ENCODE data around the gene SPEN. TPM values are rescaled to one million over a fixed set of nuclear protein-coding genes. Genes with fewer than 3 reads are reported as not detected.
A peak's percentile ranks its signal among the peaks of the same experiment; 100 is the strongest.

SPEN gene
- total and polyA plus RNA-seq, 2 of the 13 experiments (the other 11 are each of a cell fraction or from before 2014, with no cell fraction given) = 4.8 to 14.0 TPM

- 90% methylated on average over 12 of the region's 12 CpGs for WGBS (ENCODE audit: low lambda C conversion rate)
Observed at GRCh38 chr1:15876357-15877055, 29.0 kb downstream of the SPEN start.

More at GRCh38 chr1:15876357-15877055, 29.0 kb downstream of the SPEN start:
- Histone ChIP-seq H3K27me3 (ENCODE audit: control insufficient read depth in 1 of 2, insufficient read depth in 2 of 2, low read length in 2 of 2) (no peaks in the 10 kb centered on the region), H3K27ac (ENCODE audit: extremely low read length, insufficient read depth, low read length) (no peak overlapping the region), H4K20me1 (ENCODE audit: insufficient read depth, low read length) (peaks cover 26% of the 10 kb centered on the region), H3K36me3 (replicated peaks in 1 of 2; ENCODE audit: control insufficient read depth in 1 of 2, insufficient read depth in 2 of 2, low read length in 2 of 2) (peaks cover 10 to 46% of the 10 kb centered on the region in 2 experiments), H2AFZ (ENCODE audit: low read length) (no peak overlapping the region), H3K4me1 (ENCODE audit: insufficient read depth, low read length) (no peaks in the 10 kb centered on the region), H3K4me2 (ENCODE audit: low read depth, low read length) (no peak overlapping the region), H3K4me3 (replicated peaks in 1 of 3; ENCODE audit: insufficient read depth in 1 of 3, low read depth in 2 of 3, low read length in 3 of 3) (no peak overlapping the region), H3K9ac (ENCODE audit: insufficient read depth, low read depth, low read length) (no peak overlapping the region), H3K79me2 (ENCODE audit: insufficient read depth, low read length) (peaks cover 91% of the 10 kb centered on the region), H3K9me3 (ENCODE audit: low read length) (no peaks in the 10 kb centered on the region)
- peak; percentile 67 for ATAC-seq
- FAIRE-seq = no peak
- ChIA-PET POLR2A (interaction anchor here (0.8 kb wide), 1 partner anchor 10 kb away, joined by 3 read pairs; no protein-coding TSS in a partner anchor), CTCF (ENCODE audit: low intra/inter-chr PET ratio, low total read pairs) (no interaction called here)
- TF ChIP-seq DMAP1 (CRISPR knock-in tag; IDR thresholded peaks at IDR 0.05) (no peak), RARG (CRISPR knock-in tag; IDR thresholded peaks at IDR 0.05; ENCODE audit: low read depth) (no peak), ZNF841 (CRISPR knock-in tag; IDR thresholded peaks at IDR 0.05; ENCODE audit: borderline replicate concordance) (no peak), ZNF335 (CRISPR knock-in tag; IDR thresholded peaks at IDR 0.05) (no peak), PCBP1 (IDR thresholded peaks at IDR 0.05; ENCODE audit: borderline replicate concordance, low read depth, low read length) (no peak), ZBTB33 (CRISPR knock-in tag; IDR thresholded peaks at IDR 0.05) (peak; percentile 94), HOXA9 (CRISPR knock-in tag; IDR thresholded peaks at IDR 0.05; ENCODE audit: borderline replicate concordance) (no peak), AGO2 (optimal IDR thresholded peaks at IDR 0.05; ENCODE audit: low read depth, low read length) (no peak), ZBTB7A (CRISPR knock-in tag; IDR thresholded peaks at IDR 0.05) (no peak)
- BruUV-seq (replicated peaks) = no TSS peak
- intact Hi-C loops (cut with micrococcal nuclease; ENCODE audit: unreplicated experiment) (no loop called here), in situ Hi-C loops (cut with HindIII; ENCODE audit: extremely low pct_ligation_motif_present, low pct_unique_long_range_greater_than_20kb) (no loop called here)
- no peak for DNase-seq (ENCODE audit: low spot score)
